Measurements from ENCODE around the gene LMO2.
"Not testable (repeated sequence)": the region's sequence is repeated elsewhere in the genome, so short reads cannot be mapped to it uniquely, and the experiment has no call there.

Gene LMO2

GRCh38 chr11:33891714-33892327 lies at the start of gene LMO2:
TSS of gene LMO2 (minus strand) at chr11:33892076. CDS start at chr11:33869716, 22,360 bp downstream.
- H3K27ac ChIP-seq: no peak within 1 kb of the TSS
- no peak for DNase-seq (ENCODE audit: low read depth, low spot score)

DNA sequence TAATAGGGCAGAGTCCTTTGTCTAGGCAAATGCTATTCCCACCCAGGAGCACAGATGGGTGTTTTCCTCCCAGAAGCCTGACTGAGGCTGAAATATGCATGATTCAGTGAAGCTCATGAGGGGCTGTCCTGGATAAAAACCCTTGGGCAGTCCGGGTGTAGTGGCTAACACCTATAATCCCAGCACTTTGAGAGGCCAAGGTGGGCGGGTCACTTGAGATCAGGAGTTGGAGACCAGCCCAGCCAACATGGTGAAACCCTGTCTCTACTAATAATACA lies 48.6 kb upstream of the LMO2 start:
- no peak overlapping the region for H3K27ac ChIP-seq

DNA sequence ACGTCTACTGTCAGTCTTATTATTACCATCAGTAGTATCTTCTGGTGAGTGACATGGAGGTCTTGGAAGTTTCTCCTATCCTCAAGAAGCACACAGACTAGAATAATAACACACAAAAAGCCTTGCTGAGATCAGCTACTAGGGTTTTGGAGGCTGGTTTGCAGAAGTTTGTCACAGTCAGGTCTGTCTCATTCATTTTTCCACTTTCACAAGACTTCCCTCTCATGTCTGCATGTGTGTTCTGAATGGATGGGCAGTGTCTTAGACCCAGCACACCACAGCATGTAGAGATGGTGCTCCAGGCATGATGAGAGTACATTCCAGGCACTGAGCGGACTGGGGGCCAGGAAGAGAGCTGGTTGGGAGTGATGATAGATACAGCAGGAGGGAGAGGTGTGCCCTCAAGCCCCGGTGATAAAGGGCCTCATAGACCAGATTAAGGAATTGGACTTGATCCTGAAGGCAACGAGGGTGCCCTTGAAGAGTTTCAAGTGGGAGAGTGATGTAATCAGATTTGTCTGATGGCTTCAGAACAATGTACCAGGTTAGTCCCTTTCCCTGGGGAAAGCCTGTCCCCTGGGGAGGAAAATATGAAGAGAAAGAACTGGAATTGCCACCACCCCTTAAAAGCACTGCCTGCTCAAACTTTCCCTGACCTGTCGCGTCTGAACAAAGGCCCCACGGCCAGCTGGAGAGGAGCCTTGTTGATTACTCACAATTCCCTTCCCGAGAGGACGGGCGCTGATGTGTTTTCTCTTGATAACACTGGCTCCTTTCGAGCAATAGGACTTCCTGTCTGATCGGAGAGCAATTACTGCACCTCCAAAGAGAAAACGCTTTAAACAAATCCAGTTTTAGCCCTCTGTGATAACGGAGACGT lies 45.1 kb upstream of the LMO2 start:
- DNase-seq (ENCODE audit: low read depth, low spot score): no peak
- H3K27ac ChIP-seq: no peak overlapping the region

More for the DNA sequence above, 48.6 kb upstream of the LMO2 start:
- no peak for DNase-seq (ENCODE audit: low read depth, low spot score)

DNA sequence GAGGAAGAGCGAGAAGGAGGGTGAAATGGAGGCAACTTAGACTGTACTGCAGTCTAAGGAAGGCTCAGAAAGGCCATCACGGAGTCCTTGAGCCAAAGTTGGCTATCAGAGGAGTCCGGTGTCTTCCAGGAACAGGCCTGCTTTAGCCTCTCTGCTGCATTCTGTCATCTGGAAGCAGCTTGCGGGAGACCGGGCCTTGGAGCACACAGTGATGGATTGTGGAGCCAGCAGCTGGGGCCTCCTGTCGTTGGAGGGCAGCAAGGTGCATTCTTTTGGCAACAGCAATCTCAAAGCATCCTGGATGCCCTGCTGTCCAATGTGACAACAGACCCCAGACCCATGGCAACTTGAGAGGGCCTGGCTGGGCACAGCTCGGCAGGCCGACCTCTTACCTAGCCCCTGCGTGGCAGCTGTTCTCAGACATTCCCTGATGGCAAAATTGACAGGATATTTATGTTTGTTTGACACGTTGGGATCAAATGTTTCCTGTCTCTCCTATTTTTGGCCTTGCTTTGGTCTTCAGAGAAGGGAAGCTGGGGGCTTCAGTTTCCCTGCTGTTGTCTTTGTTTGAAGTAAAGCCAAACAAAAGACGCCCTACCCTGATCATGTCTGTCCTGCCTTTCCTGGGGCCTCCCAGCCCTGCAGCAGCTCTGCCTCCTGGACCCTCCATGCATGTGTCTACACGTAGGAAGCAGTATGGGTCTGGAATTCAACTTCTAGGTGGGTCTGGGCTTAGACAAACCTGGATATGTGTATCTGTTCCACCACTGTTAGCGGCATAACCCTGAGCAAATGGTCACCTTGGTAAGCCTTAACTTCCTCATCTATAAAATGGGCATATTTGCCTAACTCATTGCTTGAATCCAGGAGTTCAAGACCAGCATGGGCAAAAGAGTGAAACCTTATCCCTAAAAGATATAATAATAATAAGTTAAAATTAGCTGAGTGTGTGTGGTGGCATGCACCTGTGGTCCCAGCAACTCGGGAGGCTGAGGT lies 43.9 kb upstream of the LMO2 start:
- no peak overlapping the region for H3K27ac ChIP-seq
- no peak for DNase-seq (ENCODE audit: low read depth, low spot score)

DNA sequence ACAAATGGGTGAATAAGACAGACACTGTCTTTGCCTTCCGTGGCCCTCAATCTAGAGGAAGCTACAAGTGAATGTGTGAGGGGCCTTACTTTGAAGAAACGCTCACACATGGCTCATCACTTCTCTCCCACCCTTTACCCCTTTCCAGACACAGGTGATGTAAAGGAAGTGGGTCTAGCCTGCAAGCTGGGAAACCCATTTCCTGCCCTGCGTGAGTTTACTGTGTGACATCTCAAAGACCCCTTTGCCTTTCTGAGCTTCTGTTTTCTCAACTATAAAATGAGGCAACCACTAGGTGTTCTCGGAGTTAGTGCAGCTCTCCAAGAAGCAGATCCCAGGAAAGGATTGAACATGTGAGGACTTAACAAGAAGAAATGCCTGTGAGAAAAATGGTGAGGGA lies 43.1 kb upstream of the LMO2 start:
- no peak for DNase-seq (ENCODE audit: low read depth, low spot score)
- no peak overlapping the region for H3K27ac ChIP-seq

- no peak overlapping the region for H3K27ac ChIP-seq
Measured at GRCh38 chr11:33934450-33934849, 42.6 kb upstream of the LMO2 start.

DNA sequence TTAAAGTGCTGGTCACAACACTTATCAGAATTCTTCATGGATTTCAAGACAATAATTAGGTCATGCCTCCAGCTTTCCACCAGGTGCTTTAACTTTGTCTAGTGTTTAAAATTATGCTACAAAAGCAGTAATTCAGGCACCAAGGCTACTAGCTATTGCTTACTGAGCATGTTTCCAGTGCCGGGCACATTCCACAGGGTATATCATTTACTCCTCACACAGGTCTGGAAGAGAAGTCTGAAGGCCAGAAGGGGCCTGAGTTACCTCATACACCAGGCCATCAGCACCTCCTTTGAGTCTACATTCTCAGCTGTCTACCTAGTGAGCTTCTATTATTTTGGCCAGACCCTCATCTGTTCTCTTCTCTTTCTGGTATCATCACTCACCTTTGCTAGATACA lies 41.7 kb upstream of the LMO2 start:
- no peak overlapping the region for H3K27ac ChIP-seq

More at GRCh38 chr11:33934450-33934849, 42.6 kb upstream of the LMO2 start:
- DNase-seq (ENCODE audit: low read depth, low spot score): no peak

GRCh38 chr11:33932721-33933120 lies 40.8 kb upstream of the LMO2 start:
- no peak for DNase-seq (ENCODE audit: low read depth, low spot score)
- no peak overlapping the region for H3K27ac ChIP-seq

More for the DNA sequence above, 41.7 kb upstream of the LMO2 start:
- no peak for DNase-seq (ENCODE audit: low read depth, low spot score)

DNA sequence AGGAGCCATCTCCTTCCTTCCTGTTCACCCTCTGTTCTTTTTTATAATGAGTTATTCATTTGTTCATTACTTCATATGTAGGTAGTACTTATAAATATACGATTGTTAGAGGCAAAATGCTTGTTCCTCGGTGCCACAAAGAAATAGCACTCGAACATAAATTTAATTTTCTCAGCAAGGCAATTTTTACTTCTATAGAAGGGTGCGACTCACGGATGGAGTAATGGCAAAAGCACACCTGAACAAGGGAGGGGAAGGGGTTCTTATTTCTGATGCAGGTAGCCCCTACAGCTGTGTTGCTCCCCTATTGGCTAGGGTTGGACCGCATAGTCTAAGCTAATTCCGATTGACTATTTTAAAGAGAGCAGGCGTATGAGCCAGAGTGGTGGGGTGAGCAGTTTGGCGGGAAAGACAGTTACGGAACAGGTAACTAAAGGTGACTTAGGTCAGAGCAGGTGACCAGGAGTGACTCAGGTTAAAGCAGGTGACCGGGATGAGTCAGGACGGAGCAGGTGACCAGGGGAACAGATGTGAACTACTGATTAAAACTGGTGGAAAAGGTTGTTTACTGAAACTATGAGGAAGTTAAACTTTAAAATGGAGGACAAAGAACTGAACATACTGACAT lies 40.0 kb upstream of the LMO2 start:
- DNase-seq (ENCODE audit: low read depth, low spot score); H3K27ac ChIP-seq: not testable (repeated sequence)

DNA sequence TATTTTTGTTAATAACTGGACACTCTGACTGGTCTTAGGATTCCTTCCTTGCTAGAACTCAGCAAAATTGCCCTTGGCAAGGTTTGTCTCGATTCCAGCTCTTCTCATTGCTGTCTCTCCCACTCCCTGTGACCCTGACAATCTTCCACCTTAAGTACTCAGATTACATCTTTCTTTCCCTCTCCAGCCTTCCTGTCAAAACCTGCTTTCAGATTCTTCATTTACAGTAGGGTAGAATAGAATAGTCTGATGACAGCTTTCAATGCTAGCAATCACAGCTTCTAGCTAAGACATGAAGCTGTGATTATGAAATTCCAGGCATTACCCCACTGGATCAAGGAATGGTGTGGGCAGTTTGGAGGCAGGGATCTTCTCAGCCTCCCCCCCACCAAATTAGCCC lies 39.2 kb upstream of the LMO2 start:
- no peak overlapping the region for H3K27ac ChIP-seq
- no peak for DNase-seq (ENCODE audit: low read depth, low spot score)

GRCh38 chr11:33930317-33931021 lies 38.6 kb upstream of the LMO2 start:
- no peak for DNase-seq (ENCODE audit: low read depth, low spot score)
- no peak overlapping the region for H3K27ac ChIP-seq

DNA sequence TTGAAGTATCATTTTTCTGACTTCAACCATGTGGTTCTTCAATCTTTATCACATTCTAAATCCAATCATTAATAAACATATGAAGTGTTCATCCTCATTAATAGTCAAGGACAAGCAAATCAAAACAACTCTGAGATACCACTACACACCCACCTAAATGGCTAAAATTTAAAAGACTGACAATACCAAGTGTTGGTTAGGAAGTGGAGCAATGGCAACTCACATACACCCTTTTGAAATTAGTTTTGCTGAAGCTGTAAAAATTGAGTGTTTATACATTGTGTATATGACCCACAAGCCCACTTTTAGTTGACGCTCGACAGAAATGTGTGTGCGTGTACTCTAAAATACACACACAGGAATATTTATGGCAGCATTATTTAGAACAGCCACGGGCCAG lies 36.7 kb upstream of the LMO2 start:
- no peak overlapping the region for H3K27ac ChIP-seq
- no peak for DNase-seq (ENCODE audit: low read depth, low spot score)

GRCh38 chr11:33926671-33927552 lies 35.0 kb upstream of the LMO2 start:
- H3K27ac ChIP-seq: no peak overlapping the region

DNA sequence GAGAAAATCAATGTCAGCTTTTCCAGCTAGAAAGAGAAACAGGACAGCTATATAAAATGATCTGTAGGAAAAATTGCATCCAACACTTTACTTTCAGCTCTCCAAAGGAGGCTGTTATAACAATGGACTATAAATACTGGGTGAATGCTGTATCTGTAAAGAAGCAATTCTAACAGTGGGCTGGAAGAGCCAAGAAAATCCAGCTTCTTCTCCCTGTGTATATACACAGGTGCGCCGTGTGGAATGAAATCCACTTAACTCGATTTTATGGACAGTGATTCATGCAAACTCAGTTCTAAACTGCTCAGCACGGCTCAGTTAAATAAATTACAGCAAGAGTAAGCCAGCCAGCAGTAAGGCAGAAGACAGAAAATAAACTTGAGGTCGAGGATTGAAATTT lies 32.5 kb upstream of the LMO2 start:
- DNase-seq (ENCODE audit: low read depth, low spot score): no peak

More at GRCh38 chr11:33926671-33927552, 35.0 kb upstream of the LMO2 start:
- no peak for DNase-seq (ENCODE audit: low read depth, low spot score)

GRCh38 chr11:33923626-33924025 lies 31.8 kb upstream of the LMO2 start:
- no peak overlapping the region for H3K27ac ChIP-seq
- DNase-seq (ENCODE audit: low read depth, low spot score): no peak

More for the DNA sequence above, 32.5 kb upstream of the LMO2 start:
- H3K27ac ChIP-seq: no peak overlapping the region

DNA sequence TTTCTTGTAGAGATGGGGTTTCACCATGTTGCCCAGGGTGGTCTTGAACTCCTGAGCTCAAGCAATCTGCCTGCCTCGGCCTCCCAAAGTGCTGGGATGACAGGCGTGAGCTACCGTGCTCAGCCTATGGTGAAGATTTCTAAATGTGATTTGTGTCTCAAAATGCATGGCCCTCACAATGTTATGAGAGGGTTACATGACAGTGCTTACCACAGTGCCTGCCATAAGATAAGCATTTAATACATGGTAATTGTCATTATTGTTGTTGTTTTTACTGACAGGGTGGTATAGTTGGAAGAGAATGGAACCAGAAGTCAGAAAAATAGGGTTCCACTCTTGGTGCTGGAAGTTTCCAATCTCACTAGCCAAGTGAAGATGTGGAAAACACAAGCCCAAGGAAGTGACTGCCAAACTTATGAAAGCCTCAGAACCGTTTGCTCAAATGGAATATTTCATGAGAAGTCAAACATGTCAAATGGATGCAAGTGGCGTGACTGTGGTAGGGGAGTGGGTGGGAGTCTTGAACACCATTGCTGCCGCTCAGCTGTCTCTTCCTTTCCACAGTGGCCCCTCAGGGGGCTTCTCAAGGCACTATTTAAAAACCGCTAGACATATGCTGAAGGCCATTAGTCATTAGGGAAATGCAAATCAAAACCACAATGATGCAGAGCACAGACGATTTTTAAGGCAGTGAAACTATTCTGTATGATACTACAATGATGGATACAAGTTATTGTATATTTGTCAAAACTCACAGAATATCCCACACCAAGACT lies 29.1 kb upstream of the LMO2 start:
- no peak for DNase-seq (ENCODE audit: low read depth, low spot score)
- no peak overlapping the region for H3K27ac ChIP-seq

DNA sequence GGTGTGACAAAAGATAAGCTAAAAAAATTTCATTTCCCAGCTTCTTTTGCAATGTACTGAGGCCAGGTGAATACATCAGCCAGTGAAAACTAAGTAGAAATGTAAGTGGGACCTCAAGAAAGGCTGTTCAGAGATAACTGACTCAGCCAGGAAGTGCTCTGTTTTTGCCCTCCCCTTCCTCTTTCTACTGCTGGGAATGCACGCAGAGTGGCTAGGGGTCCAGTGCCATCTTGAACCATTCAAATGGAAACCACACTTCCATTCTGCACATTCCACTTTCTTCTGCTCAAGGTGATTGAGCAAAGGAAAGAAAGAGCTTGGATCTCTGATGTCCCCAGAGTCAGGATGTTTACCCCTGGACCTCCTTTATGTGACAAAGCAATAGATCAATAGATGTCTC lies 27.8 kb upstream of the LMO2 start:
- DNase-seq (ENCODE audit: low read depth, low spot score): no peak
- no peak overlapping the region for H3K27ac ChIP-seq

DNA sequence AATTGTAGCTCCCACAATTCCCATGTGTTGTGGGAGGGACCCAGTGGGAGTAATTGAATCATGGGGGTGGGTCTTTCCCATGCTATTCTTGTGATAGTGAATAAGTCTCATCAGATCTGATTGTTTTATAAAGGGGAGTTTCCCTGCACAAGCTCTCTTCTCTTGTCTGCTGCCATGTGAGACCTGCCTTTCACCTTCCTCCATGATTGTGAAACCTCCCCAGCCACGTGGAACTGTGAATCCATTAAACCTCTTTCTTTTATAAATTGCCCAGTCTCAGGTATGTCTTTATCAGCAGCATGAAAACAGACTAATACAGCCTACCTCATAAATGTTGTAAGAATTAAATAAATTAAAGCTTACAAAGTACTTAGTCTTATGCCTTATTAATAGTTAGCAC lies 25.5 kb upstream of the LMO2 start:
- not testable (repeated sequence) for DNase-seq (ENCODE audit: low read depth, low spot score)

More for the DNA sequence above, 25.5 kb upstream of the LMO2 start:
- H3K27ac ChIP-seq: not testable (repeated sequence)
